GM23338 (cell line): ENCODE measurements around the gene SEMA3C. TPM values are rescaled to one million over a fixed set of nuclear protein-coding genes. Genes with fewer than 3 reads are reported as not detected.

Experiments used
- ATAC-seq: fragments of 200-7000 bp; cut with Tn5 transposase; 3 replicates; pipeline ENCODE4 v1.9.1; 2020
- DNase-seq: peaks from one replicate; pipeline ENCODE4 v3.0.0-alpha.2; 2015; ENCODE audit warnings: low spot score
- H2AFZ ChIP-seq: fragments of 200-600 bp; sonication (generic); 2 replicates; pipeline ENCODE4 v1.8.0; 2016; ENCODE audit warnings: antibody characterized with exemption, mild to moderate bottlenecking, moderate library complexity
- H3F3A ChIP-seq: fragments of 200-600 bp; sonication (generic); replicated peaks from 2 replicates; pipeline ENCODE4 v1.8.0; 2017; ENCODE audit warnings: antibody characterized with exemption, mixed run types, low read depth
- H3K27ac ChIP-seq: fragments of 200-600 bp; sonication (generic); 2 replicates; pipeline ENCODE4 v1.6.1; 2016; ENCODE audit warnings: low read depth
- H3K27me3 ChIP-seq: fragments of 200-600 bp; sonication (generic); 2 replicates; pipeline ENCODE4 v1.8.0; 2016; ENCODE audit warnings: mild to moderate bottlenecking, mixed run types, moderate library complexity; ENCODE audit not compliant: insufficient read depth
- H3K36me3 ChIP-seq: fragments of 200-600 bp; sonication (generic); 2 replicates; pipeline ENCODE4 v1.8.0; 2016; ENCODE audit warnings: mild to moderate bottlenecking; ENCODE audit not compliant: insufficient read depth
- H3K4me1 ChIP-seq: fragments of 200-600 bp; sonication (generic); 2 replicates; pipeline ENCODE4 v1.8.0; 2016; ENCODE audit warnings: mild to moderate bottlenecking, moderate library complexity; ENCODE audit not compliant: insufficient read depth
- H3K4me2 ChIP-seq: fragments of 200-600 bp; sonication (generic); 2 replicates; pipeline ENCODE4 v1.7.1; 2017; ENCODE audit warnings: mixed run types
- H3K4me3 ChIP-seq: fragments of 200-600 bp; sonication (generic); 2 replicates; pipeline ENCODE4 v1.6.1; 2016; ENCODE audit warnings: mixed run types
- H3K79me2 ChIP-seq: fragments of 200-600 bp; sonication (generic); replicated peaks from 2 replicates; pipeline ENCODE4 v1.8.0; 2017; ENCODE audit warnings: mild to moderate bottlenecking; ENCODE audit not compliant: insufficient read depth
- H3K9me2 ChIP-seq: fragments of 200-600 bp; sonication (generic); 2 replicates; pipeline ENCODE4 v1.8.0; 2017; ENCODE audit not compliant: insufficient read depth
- H4K20me1 ChIP-seq: fragments of 200-600 bp; sonication (generic); replicated peaks from 2 replicates; pipeline ENCODE4 v1.8.0; 2017; ENCODE audit warnings: mild to moderate bottlenecking; ENCODE audit not compliant: insufficient read depth
- H3K27ac Mint-ChIP-seq: 2 replicates; pipeline ENCODE4 v1.8.0; 2020; ENCODE audit warnings: inconsistent platforms, mild to moderate bottlenecking, moderate library complexity, mixed read lengths
- H3K27me3 Mint-ChIP-seq: 3 replicates; pipeline ENCODE4 v1.8.0; 2022; ENCODE audit warnings: low read depth, mild to moderate bottlenecking, moderate library complexity, mixed read lengths, inconsistent platforms; ENCODE audit not compliant: insufficient read depth, poor library complexity
- H3K36me3 Mint-ChIP-seq: 3 replicates; pipeline ENCODE4 v1.8.0; 2021; ENCODE audit warnings: low read depth, mild to moderate bottlenecking, inconsistent platforms, moderate library complexity, mixed read lengths
- H3K4me1 Mint-ChIP-seq: 3 replicates; pipeline ENCODE4 v1.8.0; 2020; ENCODE audit warnings: mild to moderate bottlenecking, inconsistent platforms, mixed read lengths
- H3K4me3 Mint-ChIP-seq: 3 replicates; pipeline ENCODE4 v1.8.0; 2021; ENCODE audit warnings: moderate library complexity, mild to moderate bottlenecking, inconsistent platforms, mixed read lengths
- H3K9me3 Mint-ChIP-seq: 3 replicates; pipeline ENCODE4 v1.8.0; 2020; ENCODE audit warnings: moderate library complexity, mild to moderate bottlenecking, inconsistent platforms, mixed read lengths
- CREB1 ChIP-seq: fragments of 250-450 bp; sonication (Bioruptor Pico); IDR thresholded peaks from 2 replicates; pipeline ENCODE4 v1.5.0; 2020; ENCODE audit warnings: low read depth, mild to moderate bottlenecking, moderate library complexity
- CTCF ChIP-seq, 2 experiments: fragments of 200-600 bp in 1 of 2; sonication (generic) in 1 of 2; conservative IDR thresholded peaks; 2 replicates each; pipeline versions ENCODE4 v1.5.1 to v1.6.1; 2016 to 2017; ENCODE audit warnings: antibody characterized with exemption in 2 of 2, low read depth in 2 of 2, mild to moderate bottlenecking in 2 of 2, moderate library complexity in 1 of 2
- EZH2 ChIP-seq: fragments of 200-600 bp; sonication (generic); IDR thresholded peaks from one replicate; pipeline ENCODE4 v1.8.0; 2017; ENCODE audit warnings: antibody characterized with exemption, mild to moderate bottlenecking, low read depth; ENCODE audit not compliant: unreplicated experiment
- EZH2phosphoT487 ChIP-seq: fragments of 200-600 bp; sonication (generic); IDR thresholded peaks from one replicate; pipeline ENCODE4 v1.8.1; 2018; ENCODE audit warnings: antibody characterized with exemption; ENCODE audit not compliant: unreplicated experiment
- JUNB ChIP-seq: IDR thresholded peaks from one replicate; pipeline ENCODE4 v1.6.1; 2016; ENCODE audit warnings: antibody characterized with exemption; ENCODE audit not compliant: unreplicated experiment
- NANOG ChIP-seq: IDR thresholded peaks from 2 replicates; pipeline ENCODE4 v1.6.1; 2016; ENCODE audit warnings: antibody characterized with exemption, borderline replicate concordance
- POLR2AphosphoS5 ChIP-seq: IDR thresholded peaks from 2 replicates; pipeline ENCODE4 v1.6.1; 2016; ENCODE audit warnings: antibody characterized with exemption, low read depth
- STAT1 ChIP-seq: IDR thresholded peaks from one replicate; pipeline ENCODE4 v1.6.1; 2016; ENCODE audit warnings: antibody characterized with exemption; ENCODE audit not compliant: unreplicated experiment
- ZNF114 ChIP-seq: fragments of 250-450 bp; sonication (Bioruptor Pico); IDR thresholded peaks from 2 replicates; pipeline ENCODE4 v1.5.0; 2020; ENCODE audit warnings: mild to moderate bottlenecking, moderate library complexity
- ZNF331 ChIP-seq: fragments of 250-450 bp; sonication (Bioruptor Pico); IDR thresholded peaks from 2 replicates; pipeline ENCODE4 v1.5.0; 2020; ENCODE audit warnings: low read depth, mild to moderate bottlenecking, moderate library complexity
- polyA plus RNA-seq: library from polyadenylated mRNA; unstranded; fragments of >200 nt; fragmentation: Nextera tagmentation; extraction: Ambion mirVana; gene quantifications from 2 replicates; pipeline ENCODE4 v1.2.1, GENCODE V29; 2016
- total RNA-seq: library from RNA; depleted of rRNA; stranded (reverse); fragments of >200 nt; shearing (Covaris generic); gene quantifications from 2 replicates; pipeline ENCODE4 v1.2.3, GENCODE V29; 2014
- TF ChIP-seq, protein P1 (sequence below): IDR thresholded peaks from 2 replicates; pipeline ENCODE4 v1.6.1; 2016; ENCODE audit warnings: antibody characterized with exemption
- TF ChIP-seq, protein P2 (sequence below): fragments of 250-450 bp; sonication (Bioruptor Pico); IDR thresholded peaks from 2 replicates; pipeline ENCODE4 v1.5.0; 2020; ENCODE audit warnings: mild to moderate bottlenecking, moderate library complexity

Gene SEMA3C
- total and polyA plus RNA-seq, 2 experiments from 2014 or later: 1.0 to 3.5 TPM

DNA sequence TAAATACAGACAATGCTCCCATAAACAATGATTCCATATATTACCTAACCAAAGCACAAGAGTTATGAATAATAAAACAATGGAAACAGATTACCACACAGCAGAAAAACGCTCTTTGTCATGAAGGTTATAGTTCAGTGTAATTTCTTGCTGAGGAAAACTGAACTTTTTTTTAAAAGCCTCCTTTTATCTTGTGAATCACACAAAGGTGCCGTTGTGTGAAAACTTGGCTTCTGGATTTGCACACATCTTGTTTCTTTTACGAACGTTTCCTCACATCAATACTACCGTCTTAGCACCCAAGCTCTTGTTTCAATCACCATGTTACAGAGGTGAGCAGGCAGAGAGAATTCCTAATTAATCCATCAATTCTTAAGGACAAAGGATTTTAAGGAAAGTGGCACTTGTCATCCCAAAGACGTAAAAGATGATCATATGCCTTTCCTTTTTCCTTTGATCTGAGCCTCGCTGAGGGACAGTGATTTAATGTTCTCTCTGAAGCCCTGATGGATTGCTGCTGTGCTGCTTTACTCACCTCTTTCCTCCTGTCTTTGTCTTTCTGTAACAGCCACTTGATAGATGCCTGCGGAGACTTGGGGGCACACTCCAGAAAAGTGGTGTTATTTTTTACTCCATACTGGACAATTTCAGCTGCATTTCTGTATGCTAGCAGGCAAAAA, 170.3 kb downstream of the SEMA3C start (continued):
- TF ChIP-seq CTCF (conservative IDR thresholded peaks at IDR 0.05; ENCODE audit: low read depth in 2 of 2) (no peak), STAT1 (no peak), CREB1 (CRISPR knock-in tag) (no peak), JUNB (no peak)
- TF ChIP-seq, protein P1, sequence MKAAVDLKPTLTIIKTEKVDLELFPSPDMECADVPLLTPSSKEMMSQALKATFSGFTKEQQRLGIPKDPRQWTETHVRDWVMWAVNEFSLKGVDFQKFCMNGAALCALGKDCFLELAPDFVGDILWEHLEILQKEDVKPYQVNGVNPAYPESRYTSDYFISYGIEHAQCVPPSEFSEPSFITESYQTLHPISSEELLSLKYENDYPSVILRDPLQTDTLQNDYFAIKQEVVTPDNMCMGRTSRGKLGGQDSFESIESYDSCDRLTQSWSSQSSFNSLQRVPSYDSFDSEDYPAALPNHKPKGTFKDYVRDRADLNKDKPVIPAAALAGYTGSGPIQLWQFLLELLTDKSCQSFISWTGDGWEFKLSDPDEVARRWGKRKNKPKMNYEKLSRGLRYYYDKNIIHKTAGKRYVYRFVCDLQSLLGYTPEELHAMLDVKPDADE: no peak

DNA sequence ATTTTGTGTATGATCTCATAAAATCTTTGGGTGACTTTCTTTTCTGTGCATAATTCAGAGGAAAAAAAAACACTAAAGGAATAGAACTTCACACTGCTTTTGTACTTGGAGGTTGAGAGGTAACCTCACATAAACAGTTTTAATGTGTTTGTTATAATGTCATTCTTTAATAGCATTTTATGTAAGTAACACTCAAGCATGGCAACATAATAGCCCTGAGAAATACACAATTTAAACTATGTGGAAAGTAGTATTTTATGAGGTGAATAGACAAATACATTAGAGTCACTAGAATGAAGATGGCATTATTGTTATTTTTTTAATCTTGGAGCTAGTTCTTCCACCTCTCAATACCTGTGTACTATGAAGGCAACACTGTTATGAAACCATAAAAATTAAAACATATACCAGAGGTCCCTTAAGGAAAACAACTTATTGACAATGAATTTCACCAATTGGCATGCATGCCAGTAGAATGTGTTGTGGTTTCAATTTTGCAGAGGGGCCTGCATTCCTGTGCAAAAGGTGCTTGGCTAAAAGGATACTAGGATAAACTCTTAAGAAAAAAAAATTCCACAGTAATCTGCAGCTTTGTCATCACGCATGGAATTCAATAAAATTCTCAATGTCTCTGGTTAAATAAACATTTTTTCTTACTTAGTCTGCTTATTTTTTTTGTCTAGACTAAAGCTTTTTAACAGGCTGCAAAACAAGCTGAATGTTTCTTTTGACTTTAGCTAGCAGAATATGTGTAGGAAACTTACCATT, 177.9 kb downstream of the SEMA3C start:
- H3K4me1 Mint-ChIP-seq: peaks cover 15% of the 10 kb centered on the region
- no peak for TF ChIP-seq NANOG
- TF ChIP-seq, protein P2, sequence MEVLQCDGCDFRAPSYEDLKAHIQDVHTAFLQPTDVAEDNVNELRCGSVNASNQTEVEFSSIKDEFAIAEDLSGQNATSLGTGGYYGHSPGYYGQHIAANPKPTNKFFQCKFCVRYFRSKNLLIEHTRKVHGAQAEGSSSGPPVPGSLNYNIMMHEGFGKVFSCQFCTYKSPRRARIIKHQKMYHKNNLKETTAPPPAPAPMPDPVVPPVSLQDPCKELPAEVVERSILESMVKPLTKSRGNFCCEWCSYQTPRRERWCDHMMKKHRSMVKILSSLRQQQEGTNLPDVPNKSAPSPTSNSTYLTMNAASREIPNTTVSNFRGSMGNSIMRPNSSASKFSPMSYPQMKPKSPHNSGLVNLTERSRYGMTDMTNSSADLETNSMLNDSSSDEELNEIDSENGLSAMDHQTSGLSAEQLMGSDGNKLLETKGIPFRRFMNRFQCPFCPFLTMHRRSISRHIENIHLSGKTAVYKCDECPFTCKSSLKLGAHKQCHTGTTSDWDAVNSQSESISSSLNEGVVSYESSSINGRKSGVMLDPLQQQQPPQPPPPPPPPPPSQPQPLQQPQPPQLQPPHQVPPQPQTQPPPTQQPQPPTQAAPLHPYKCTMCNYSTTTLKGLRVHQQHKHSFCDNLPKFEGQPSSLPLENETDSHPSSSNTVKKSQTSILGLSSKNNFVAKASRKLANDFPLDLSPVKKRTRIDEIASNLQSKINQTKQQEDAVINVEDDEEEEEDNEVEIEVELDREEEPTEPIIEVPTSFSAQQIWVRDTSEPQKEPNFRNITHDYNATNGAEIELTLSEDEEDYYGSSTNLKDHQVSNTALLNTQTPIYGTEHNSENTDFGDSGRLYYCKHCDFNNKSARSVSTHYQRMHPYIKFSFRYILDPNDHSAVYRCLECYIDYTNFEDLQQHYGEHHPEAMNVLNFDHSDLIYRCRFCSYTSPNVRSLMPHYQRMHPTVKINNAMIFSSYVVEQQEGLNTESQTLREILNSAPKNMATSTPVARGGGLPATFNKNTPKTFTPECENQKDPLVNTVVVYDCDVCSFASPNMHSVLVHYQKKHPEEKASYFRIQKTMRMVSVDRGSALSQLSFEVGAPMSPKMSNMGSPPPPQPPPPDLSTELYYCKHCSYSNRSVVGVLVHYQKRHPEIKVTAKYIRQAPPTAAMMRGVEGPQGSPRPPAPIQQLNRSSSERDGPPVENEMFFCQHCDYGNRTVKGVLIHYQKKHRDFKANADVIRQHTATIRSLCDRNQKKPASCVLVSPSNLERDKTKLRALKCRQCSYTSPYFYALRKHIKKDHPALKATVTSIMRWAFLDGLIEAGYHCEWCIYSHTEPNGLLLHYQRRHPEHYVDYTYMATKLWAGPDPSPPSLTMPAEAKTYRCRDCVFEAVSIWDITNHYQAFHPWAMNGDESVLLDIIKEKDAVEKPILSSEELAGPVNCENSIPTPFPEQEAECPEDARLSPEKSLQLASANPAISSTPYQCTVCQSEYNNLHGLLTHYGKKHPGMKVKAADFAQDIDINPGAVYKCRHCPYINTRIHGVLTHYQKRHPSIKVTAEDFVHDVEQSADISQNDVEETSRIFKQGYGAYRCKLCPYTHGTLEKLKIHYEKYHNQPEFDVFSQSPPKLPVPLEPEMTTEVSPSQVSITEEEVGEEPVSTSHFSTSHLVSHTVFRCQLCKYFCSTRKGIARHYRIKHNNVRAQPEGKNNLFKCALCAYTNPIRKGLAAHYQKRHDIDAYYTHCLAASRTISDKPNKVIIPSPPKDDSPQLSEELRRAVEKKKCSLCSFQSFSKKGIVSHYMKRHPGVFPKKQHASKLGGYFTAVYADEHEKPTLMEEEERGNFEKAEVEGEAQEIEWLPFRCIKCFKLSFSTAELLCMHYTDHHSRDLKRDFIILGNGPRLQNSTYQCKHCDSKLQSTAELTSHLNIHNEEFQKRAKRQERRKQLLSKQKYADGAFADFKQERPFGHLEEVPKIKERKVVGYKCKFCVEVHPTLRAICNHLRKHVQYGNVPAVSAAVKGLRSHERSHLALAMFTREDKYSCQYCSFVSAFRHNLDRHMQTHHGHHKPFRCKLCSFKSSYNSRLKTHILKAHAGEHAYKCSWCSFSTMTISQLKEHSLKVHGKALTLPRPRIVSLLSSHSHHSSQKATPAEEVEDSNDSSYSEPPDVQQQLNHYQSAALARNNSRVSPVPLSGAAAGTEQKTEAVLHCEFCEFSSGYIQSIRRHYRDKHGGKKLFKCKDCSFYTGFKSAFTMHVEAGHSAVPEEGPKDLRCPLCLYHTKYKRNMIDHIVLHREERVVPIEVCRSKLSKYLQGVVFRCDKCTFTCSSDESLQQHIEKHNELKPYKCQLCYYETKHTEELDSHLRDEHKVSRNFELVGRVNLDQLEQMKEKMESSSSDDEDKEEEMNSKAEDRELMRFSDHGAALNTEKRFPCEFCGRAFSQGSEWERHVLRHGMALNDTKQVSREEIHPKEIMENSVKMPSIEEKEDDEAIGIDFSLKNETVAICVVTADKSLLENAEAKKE (CRISPR knock-in tag): no peak
- TF ChIP-seq JUNB: no peak
- TF ChIP-seq ZNF331 (CRISPR knock-in tag): no peak
- TF ChIP-seq EZH2phosphoT487: no peak
- TF ChIP-seq ZNF114 (CRISPR knock-in tag): no peak
- no peak for TF ChIP-seq POLR2AphosphoS5
- TF ChIP-seq EZH2: no peak
- no peak for TF ChIP-seq CREB1 (CRISPR knock-in tag)

More for the DNA sequence above, 177.9 kb downstream of the SEMA3C start:
- Mint-ChIP-seq H3K9me3 (no peaks in the 10 kb centered on the region), H3K27me3 (no peaks in the 10 kb centered on the region), H3K4me3 (no peak overlapping the region), H3K36me3 (no peaks in the 10 kb centered on the region), H3K27ac (no peak overlapping the region)
- H3K9me2 ChIP-seq: no peaks in the 10 kb centered on the region
- H3K4me1 ChIP-seq: 0 out of 2 replicates have a peak, but pooled peaks cover 5% of the 10 kb centered on the region
- ATAC-seq (no peak), DNase-seq (peak; percentile 6)
- no peak overlapping the region for H3K4me2 ChIP-seq
- no peak overlapping the region for H3K4me3 ChIP-seq
- H3K27ac ChIP-seq: no peak overlapping the region
- H3K36me3 ChIP-seq: no peaks in the 10 kb centered on the region
- no peaks in the 10 kb centered on the region for H3F3A ChIP-seq
- H3K27me3 ChIP-seq: no peaks in the 10 kb centered on the region
- H3K79me2 ChIP-seq: no peaks in the 10 kb centered on the region
- H4K20me1 ChIP-seq: no peaks in the 10 kb centered on the region
- no peak overlapping the region for H2AFZ ChIP-seq
